ENCODE results near the gene ASIC3. TPM values are rescaled to one million over a fixed set of nuclear protein-coding genes. Genes with fewer than 3 reads are reported as not detected.

Gene ASIC3
- total and polyA plus RNA-seq, 2 of the 4 experiments (the other 2 are of a cell fraction): 0.74 TPM; not detected in 1

- Histone ChIP-seq H2BK120ac (ENCODE audit: low read depth, low read length) (no peak within 1 kb of the TSS), H3K23ac (ENCODE audit: low read depth, low read length) (no peak within 1 kb of the TSS), H3K27me3 (ENCODE audit: control insufficient read depth, insufficient read depth, low read length) (peaks cover 32% of the 10 kb centered on the region), H2BK15ac (ENCODE audit: low read depth, low read length) (no peak within 1 kb of the TSS), H3K9me3 (ENCODE audit: control insufficient read depth, insufficient read depth, low read length) (no peaks in the 10 kb centered on the region), H3K9ac (ENCODE audit: low read depth, low read length) (no peak within 1 kb of the TSS), H3K36me3 (ENCODE audit: control insufficient read depth, insufficient read depth, low read length) (no peaks in the 10 kb centered on the region), H2AK5ac (ENCODE audit: low read depth, low read length) (no peak within 1 kb of the TSS), H3K27ac (ENCODE audit: insufficient read depth, low read length) (no peak within 1 kb of the TSS), H3K4me2 (ENCODE audit: low read depth, low read length) (no peak within 1 kb of the TSS), H2AK9ac (replicated peaks; ENCODE audit: low read depth, low read length, poor library complexity) (no peak within 1 kb of the TSS), H3K14ac (replicated peaks; ENCODE audit: low read depth, low read length) (no peak within 1 kb of the TSS), H4K91ac (ENCODE audit: insufficient read depth, low read depth, low read length) (no peak within 1 kb of the TSS), H2BK5ac (ENCODE audit: low read depth, low read length, poor library complexity, severe bottlenecking) (no peak within 1 kb of the TSS), H3K9me1 (ENCODE audit: insufficient read depth, low read length) (no peaks in the 10 kb centered on the region), H4K5ac (ENCODE audit: low read depth, low read length) (no peak within 1 kb of the TSS), H2AFZ (replicated peaks; ENCODE audit: low read length, poor library complexity) (no peak within 1 kb of the TSS), H2BK20ac (ENCODE audit: low read depth, low read length) (no peak within 1 kb of the TSS), H3K4me1 (ENCODE audit: control insufficient read depth, insufficient read depth, low read length) (no peaks in the 10 kb centered on the region), H3K56ac (ENCODE audit: extremely low read depth, insufficient read depth, low read length) (no peak within 1 kb of the TSS), H3K4me3 (ENCODE audit: insufficient read depth, low read depth, low read length) (no peak within 1 kb of the TSS), H3K79me1 (ENCODE audit: low read depth in 1 of 2, low read length in 2 of 2) (peaks cover 6 to 9% of the 10 kb centered on the region in 2 experiments; a peak in 3 of 4 replicates), H4K8ac (ENCODE audit: low read depth in 2 of 2, low read length in 2 of 2) (no peak within 1 kb of the TSS), H4K20me1 (ENCODE audit: insufficient read depth, low read length) (no peaks in the 10 kb centered on the region), H3K4ac (ENCODE audit: low read depth, low read length) (no peak within 1 kb of the TSS), H3K18ac (ENCODE audit: low read depth, low read length) (no peak within 1 kb of the TSS)
- ChIA-PET CTCF (no interaction called here), POLR2A (ENCODE audit: unreplicated experiment) (no interaction called here)
- in situ Hi-C loops (cut with MboI; ENCODE audit: low sequenced_read_pairs): loop anchor here (5.0 kb wide), 1 partner anchor 88 kb away; no protein-coding TSS in a partner anchor
- no TSS peak for BruUV-seq (replicated peaks)
- no peak for TF ChIP-seq RCOR1 (IDR thresholded peaks at IDR 0.05; ENCODE audit: insufficient replicate concordance, low read length)
- no peak for TF ChIP-seq RFX5 (IDR thresholded peaks at IDR 0.05; ENCODE audit: low read depth, low read length)
- TF ChIP-seq ELK1 (IDR thresholded peaks at IDR 0.05; ENCODE audit: borderline replicate concordance, low read depth, low read length): no peak
- no peak for TF ChIP-seq BHLHE40 (IDR thresholded peaks at IDR 0.05; ENCODE audit: low read depth, low read length)
- no peak for TF ChIP-seq NFE2L2 (IDR thresholded peaks at IDR 0.05; ENCODE audit: low read depth, low read length)
- no peak for TF ChIP-seq CHD1 (IDR thresholded peaks at IDR 0.05; ENCODE audit: low read depth, low read length)
- no peak for TF ChIP-seq MAFK (IDR thresholded peaks at IDR 0.05; ENCODE audit: low read depth, low read length)
- TF ChIP-seq FOS (IDR thresholded peaks at IDR 0.05; ENCODE audit: low read depth, low read length): no peak
- no peak for TF ChIP-seq MXI1 (IDR thresholded peaks at IDR 0.05; ENCODE audit: borderline replicate concordance, low read depth, low read length)
- no peak for TF ChIP-seq CTCF (conservative IDR thresholded peaks at IDR 0.05; ENCODE audit: low read depth, low read length)
- TF ChIP-seq POLR2A (IDR thresholded peaks at IDR 0.05; ENCODE audit: low read depth, low read length): no peak
- TF ChIP-seq USF2 (IDR thresholded peaks at IDR 0.05; ENCODE audit: low read depth, low read length): no peak
- TF ChIP-seq RAD21 (IDR thresholded peaks at IDR 0.05; ENCODE audit: low read length): no peak
- TF ChIP-seq MAZ (IDR thresholded peaks at IDR 0.05; ENCODE audit: borderline replicate concordance, low read depth, low read length): no peak
- intact Hi-C loops (cut with micrococcal nuclease): no loop called here
- dilution Hi-C loops (cut with HindIII; ENCODE audit: low sequenced_read_pairs, unreplicated experiment): no loop called here
- DNase-seq: no peak
- no peak for ATAC-seq (ENCODE audit: low read depth)
- WGBS, 2 experiments (ENCODE audit: extremely low coverage in 2 of 2, insufficient read length in 1 of 2): no CpG with 5 or more reads among the region's 4 CpGs
Measured at GRCh38 chr7:151024435-151025056, 23.8 kb upstream of the ASIC3 start, which contains the start of gene ATG9B. ATG9B (minus strand) TSS chr7:151024494; CDS start chr7:151024423, 71 bp downstream.

Data from IMR-90 (cell line).